GM18867 (cell line): ENCODE measurements around the gene TEAD1.

Experiments used
- ATAC-seq: cut with Tn5 transposase; IDR thresholded peaks from one replicate; pipeline ENCODE4 v1.9.1; 2021; ENCODE audit warnings: mild to moderate bottlenecking, moderate library complexity; ENCODE audit not compliant: unreplicated experiment

The TEAD1 gene

DNA sequence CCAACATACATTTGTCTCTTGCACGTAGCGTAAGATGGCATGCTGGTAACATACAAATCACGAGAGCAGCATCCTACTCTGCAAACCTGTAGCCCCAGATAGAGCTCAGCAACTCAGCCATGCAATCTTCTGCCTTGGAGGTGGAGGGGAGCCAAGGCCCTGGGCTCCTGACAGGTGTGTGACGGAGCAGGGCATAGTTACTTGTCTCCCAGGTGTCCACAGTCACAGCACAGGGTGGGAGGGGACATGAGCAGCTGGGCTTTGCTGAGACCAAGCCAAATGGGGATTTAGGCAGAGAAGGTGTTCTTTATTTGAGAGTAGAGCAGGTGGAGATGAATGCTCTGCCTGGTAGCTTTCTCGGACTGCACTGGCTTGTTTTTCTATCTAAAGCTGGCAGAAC lies 111.7 kb downstream of the TEAD1 start:
- no peak for ATAC-seq

DNA sequence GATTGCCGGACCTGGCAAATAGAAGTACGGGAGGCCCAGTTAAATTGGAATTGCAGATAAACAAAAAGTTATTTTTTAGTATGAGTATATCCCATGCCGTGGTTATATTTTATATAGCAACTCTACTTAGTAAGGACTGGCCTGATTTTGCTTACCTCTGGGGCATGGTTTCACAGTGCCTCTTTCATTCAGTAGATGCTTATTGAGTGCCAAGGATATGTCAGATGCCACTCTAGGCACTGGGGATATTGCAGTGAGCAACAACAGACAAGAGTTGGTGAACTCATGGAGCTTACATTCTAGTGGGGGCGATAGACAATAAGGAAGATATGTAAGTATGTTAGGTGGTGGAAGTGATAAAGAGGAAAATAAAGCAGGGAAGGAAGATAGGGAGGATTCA lies 112.2 kb downstream of the TEAD1 start:
- ATAC-seq: no peak

DNA sequence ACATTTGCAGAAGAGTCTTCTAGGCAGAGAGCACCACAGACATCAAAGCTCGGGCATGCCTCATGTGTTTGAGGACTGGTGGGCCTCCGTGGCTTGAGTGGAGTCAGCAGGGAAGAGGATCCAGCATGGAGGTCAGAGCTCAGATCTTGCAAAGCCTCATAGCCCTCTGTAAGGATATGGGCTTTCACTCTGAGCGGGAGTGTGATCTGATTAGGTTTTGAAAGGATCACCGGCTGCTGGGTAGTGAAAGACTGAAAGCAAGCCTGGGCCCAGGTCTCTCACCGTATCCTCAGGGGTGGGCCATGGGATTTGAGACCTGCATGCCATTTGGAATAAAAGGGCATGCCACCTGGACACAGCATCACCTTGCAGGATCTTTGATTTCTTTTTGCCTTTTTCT lies 112.7 kb downstream of the TEAD1 start:
- ATAC-seq: no peak

DNA sequence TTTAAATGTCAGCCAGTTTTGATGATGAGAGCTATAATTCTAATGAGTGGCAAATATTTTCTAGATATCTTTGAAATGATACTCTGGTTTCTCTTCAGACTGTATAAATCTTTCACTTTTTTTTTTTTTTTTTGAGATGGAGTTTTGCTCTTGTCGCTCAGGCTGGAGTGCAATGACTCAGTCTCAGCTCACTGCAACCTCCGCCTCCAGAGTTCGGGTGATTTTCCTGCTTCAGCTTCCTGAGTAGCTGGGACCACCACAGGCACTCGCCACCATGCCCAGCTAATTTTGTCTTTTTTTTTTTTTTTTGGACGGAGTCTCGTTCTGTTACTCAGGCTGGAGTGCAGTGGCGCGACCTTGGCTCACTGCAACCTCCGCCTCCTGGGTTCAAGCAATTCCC lies 113.6 kb downstream of the TEAD1 start:
- no peak for ATAC-seq

DNA sequence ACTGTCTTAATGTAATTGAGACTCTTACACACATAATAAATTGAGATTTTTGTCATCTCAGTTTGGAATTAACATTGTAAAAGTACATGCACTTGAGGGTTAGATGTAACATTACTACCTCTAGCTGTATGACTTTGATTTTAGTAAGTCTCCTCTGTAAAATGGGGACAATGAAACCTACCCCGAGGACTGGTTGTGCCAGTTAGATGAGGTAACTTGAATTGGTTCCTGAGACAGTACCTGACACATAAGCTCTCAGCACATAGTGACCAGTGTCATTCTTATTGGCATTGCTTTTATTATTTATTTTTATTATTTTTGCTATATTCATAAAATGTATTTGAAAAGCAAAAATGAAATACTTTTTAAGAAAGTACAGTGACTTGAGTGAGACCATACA lies 114.8 kb downstream of the TEAD1 start:
- ATAC-seq: no peak

DNA sequence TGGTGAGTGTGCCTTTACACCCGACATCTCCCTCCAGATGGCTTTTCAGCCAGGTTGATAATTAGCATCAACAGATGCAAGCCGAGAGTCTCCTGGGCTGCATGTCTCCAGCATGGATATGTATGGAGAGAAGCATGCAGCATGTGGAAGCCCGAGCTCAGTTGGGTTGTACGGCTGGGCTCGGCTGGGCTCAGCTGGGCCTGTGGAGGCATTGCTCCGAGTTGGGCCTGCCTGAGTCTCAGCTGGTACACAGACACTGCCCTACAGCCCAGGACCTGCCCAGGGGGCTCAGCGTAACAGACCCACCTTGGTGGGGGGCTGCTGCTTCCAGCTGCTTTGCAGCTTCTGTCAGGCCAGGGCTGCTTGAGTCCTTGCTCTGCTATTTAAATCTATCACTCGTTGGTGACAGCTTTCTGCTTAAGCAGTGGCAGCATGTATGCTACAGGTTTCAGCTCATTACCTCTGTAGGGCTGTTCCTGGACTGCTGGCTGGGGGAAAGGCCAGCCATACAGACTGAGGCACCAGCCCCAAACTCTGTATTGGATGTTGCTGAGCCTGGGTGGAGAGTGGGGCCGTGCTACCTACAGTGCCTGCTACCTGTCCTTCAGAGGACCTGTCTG lies 115.5 kb downstream of the TEAD1 start:
- no peak for ATAC-seq

DNA sequence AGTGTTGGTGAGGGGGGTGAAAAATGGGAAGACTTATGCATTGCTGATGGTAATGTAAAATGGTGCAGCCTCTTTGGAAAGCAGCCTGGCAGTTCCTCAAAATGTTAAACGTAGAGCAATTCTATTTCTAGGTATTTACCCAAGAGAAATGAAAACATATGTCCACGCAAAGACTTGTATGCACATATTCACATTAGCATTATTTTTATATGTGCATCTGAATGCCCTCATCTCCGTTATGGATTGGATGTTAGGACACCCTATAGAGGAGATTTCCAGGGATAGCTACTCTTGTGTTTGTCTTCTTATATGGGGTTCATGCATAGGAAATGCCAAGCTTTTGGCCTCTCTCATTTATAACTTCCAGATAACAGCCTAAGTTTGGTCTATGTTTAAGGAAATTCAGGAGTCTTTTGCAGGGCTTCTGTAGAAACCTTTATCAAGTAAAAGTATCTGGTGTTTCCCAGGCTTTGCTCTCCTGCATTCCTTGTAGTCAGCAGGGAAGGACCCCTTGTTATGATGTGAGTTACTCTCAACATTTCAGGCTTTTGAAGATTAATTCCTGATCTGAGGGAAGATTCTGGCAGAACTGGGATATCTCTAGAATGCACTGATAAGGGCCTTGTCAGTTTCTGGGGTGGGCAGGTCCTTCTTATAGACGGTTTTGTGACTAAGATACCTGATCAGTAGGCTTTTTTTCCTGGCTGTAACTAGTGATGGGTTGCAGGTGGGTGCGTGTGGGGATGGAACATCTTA lies 116.8 kb downstream of the TEAD1 start:
- no peak for ATAC-seq

DNA sequence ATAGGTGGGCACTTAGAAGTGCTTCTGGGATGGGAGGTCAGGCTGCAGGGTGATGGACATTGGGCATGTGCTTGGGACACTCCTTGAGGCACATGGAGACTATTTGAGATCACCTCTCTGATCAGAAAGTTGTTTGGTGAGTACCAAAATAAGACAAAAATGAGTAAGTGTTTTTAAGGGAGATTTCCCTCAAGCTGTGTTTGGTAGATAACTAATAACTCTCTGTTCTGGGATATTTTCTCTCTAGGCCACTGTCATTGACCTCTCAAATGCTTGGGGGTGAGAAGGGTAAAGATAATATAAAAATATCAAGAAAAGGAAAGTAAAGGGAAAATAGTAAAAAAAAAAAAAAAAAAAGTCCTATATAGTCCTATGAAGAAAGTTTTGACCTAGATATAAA lies 117.8 kb downstream of the TEAD1 start:
- no peak for ATAC-seq

DNA sequence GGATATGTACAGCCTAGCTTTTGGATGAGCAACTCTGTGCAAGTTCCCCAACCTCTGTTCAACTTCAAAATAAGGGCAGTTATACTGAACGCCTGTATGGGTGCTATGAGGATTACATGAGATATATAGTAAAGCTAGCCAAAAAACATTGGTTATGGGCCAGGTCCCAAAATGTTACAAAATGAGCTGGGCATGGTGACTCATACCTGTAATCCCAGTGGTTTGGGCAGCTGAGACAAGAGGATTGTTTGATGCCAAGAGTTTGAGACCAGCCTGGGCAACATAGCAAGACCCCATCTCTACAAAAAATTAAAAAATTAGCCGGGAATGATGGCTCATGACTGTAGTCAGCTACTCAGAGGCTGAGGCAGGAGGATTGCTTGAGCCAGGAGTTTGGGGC lies 118.4 kb downstream of the TEAD1 start:
- no peak for ATAC-seq

DNA sequence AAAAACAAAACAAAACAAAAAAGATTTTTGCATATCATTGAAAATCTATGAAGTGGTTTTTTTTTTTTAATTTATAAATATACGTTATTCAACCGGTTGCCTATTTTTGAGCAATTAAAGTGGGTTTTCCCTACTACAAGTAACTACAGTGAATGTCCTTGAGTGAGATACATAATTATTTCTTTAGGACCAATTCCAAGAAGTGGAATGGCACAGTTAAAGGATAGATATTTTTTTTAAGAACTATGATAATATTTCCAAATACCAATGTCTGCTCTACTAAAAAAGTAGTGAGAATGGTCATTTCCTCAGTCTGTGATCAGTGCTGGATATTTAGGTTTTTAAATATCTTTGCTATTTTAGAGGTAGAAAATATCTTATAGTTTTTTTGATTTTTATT lies 118.8 kb downstream of the TEAD1 start:
- ATAC-seq: no peak

DNA sequence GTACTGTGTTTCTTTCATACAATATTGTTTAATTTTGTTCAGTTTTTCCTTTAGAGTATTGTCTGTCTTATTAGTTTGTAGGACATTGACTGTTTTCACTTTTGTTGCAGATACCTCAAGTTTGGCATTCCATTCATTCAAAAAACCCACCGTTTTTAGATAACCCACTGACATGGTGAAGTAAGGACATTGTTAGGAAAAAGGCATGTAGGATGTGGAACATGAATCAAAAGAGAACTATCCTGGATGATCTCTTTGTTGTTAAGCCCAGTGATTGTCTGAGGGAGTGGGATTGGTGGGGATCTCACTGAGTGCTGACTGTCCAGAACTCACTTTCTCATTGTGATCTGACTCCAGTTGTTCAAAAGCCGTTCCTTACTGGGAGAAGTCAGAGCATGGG lies 119.3 kb downstream of the TEAD1 start:
- ATAC-seq: no peak

DNA sequence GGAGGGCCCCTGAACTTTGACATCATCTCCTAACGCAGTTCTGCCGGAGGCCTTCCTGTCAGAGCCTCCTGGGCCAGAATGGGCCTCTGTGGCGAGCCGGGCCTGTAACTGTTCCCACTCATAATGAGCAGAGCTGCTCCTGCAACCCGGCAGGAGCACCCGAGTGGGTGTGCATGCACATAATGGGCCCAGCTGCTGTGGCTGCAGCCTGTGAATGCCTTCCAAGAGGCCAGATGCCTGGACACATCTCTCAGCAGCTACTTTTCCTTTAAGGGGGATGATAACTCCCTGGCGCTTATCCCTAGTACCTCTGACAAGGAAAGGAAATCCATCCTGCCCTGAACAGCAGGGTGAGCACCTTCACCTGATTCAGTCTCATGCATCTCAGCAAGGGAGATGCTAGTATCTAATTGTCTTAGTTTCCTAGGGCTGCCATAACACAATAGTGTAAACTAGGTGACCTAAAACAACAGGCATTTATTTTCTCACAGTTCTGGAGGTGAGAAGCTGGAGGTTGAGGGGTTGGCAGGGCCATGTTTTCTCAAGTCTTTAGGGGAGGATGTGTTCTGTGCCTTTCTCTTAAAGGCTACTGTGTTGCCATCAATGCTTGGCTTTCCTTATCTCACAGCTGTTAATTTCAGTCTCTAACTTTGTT lies 120.5 kb downstream of the TEAD1 start:
- ATAC-seq: no peak

DNA sequence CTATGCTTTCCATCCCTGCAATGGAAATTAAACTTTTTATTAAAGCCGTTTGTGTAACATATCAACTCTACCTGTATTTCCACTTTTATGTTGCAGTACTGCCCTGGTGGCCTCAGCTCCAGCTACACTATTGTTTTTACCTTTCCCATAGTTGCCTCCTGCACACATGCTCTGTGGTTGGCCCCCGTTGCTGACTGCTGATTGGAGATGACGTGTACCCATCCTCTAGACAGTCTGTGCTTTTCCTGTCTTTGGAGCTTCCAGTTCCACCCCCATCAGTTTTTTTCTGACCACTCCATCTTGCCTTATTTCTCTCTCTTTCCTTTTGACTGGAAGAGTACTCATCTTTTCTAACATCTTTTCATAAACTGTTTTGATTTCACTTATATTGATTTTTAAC lies 123.8 kb downstream of the TEAD1 start:
- ATAC-seq: no peak

DNA sequence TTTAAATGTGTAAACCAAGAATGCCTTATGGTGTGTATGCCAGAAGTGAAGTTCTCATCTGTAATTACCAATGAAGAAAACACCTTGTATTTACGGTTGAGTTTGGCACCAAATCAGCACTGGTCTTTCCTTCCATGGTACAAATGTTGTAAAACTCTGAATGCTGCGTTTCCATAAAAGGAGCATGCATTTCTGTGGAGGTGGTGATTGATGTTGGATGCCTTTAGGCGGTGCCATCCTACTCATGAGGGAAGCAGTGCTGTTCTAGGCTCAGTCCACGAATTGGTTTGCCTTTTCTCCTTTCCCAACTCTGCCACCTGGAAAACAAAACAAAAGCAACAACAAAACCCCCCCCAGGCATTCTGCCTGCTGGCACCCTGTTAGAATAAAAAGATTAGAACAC lies 124.4 kb downstream of the TEAD1 start:
- no peak for ATAC-seq

DNA sequence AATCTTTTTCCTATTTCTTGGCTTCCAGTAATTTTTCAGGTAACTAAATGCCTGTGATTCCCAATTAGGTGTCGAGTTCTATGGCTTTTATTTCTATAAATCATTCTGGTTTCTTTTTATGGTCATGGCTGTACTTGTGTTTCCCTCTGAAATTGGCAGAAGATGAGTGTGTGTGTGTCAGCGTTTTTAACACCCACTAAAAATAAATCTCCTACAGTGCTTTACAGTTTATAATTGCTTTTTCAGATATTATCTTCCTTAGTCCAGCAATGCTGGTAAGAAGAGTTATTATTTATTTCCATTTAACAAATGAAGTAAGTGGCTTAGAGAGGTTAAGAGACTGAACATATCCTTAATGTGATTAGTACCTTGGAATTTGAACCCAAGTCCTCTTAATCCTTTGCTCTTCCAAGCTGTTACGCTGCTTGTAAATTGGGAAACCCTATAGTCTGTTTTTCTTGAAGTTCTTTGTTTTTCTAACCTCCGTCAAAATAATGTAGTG lies 125.2 kb downstream of the TEAD1 start:
- no peak for ATAC-seq

DNA sequence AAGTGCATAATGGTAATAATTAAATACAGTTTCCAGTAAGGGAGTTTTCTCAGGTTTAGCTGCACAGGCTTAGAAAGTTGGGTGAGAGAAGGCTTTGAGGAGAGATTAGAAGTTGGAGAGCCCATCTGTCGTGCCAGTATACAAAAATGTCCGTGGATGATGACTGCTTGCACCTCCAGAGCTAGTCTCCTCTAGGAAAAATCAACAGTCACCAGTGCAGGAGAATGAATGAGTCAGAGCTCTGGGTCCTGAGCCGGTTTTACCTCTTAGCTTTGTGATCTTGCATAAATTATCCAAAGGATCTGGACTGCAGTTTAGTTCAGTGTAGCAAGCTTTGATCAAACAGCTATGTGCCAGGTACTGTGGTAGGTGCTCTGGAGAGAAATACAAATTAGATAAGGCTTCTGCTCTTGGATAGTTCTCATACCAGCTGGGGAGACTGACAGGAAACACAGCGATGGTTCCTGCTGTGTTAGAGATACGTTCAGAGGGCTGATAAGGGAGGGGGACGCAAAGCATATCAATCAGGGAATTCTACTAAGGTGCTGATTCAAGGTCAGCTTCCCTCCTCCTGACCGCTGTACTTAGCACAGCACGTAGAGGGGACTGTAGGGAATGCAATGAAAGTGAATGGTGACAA lies 125.9 kb downstream of the TEAD1 start:
- no peak for ATAC-seq

DNA sequence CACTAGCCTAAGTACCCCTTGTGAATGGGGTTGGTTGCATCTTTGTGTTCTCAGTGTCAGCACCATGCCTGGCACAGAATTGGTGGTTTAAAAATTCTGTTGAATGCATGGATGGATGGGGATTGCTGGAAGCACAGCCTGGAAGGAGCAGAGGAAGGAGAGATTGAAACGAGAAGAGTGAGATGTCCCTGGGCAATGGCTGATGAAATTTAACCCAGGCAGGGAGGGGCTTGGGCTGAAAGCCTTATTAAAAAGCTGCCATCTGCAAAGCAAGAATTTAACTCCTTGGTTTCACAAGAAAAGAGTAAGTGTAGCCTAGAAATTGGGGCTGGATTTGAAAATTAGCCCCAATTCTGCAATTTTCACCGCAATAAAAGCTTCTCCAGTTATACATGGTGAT lies 126.7 kb downstream of the TEAD1 start:
- no peak for ATAC-seq

DNA sequence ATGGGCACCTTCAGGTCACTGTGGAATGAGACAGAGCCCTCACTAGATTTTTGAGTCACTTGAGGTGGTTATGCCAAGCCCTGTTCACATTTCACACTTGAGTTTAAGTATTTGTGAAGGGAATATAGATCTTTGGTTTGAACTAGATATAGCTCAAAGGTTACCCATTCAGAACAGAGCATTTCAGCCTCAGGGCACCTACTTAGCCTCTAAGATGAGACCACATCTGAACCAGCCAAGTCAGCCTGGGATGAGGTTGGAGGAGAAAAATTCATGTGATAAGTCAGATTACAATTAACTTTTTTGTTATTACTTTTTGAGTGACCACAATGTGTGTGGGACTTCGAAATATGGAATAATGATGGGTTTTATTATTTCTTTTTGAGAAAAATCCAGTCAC lies 127.8 kb downstream of the TEAD1 start:
- ATAC-seq: no peak

DNA sequence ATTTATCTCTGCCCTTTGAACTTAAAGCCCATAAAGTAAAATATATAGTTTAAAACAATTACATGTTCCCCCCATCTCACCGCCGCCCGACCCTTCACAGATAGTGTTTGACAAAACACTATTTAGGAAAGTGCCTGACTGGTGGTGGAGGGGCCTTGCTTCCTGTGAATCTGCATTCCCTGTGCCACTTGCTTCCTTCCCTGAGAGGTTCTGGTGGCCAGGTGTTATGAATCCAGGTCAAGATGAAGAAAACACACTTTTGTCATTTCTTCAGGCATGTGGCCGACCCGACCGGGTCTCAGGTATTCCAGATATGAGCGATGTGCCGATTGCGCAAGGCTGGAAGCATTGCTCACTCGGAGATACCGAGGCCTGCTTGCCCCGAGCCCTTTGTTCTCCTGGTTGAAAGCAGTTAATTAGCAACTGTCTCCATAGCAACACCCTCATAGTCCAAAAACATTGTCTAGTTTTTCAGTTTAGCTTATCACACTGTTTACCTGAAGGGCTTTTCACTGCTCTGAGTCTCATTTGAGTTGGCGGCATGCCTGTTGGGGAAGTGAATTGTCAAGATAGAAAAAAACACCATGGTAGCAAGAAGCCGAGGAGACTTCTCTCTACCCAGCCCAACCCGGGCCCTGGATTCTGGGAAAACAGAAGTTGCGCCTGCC lies 128.3 kb downstream of the TEAD1 start:
- ATAC-seq: no peak

DNA sequence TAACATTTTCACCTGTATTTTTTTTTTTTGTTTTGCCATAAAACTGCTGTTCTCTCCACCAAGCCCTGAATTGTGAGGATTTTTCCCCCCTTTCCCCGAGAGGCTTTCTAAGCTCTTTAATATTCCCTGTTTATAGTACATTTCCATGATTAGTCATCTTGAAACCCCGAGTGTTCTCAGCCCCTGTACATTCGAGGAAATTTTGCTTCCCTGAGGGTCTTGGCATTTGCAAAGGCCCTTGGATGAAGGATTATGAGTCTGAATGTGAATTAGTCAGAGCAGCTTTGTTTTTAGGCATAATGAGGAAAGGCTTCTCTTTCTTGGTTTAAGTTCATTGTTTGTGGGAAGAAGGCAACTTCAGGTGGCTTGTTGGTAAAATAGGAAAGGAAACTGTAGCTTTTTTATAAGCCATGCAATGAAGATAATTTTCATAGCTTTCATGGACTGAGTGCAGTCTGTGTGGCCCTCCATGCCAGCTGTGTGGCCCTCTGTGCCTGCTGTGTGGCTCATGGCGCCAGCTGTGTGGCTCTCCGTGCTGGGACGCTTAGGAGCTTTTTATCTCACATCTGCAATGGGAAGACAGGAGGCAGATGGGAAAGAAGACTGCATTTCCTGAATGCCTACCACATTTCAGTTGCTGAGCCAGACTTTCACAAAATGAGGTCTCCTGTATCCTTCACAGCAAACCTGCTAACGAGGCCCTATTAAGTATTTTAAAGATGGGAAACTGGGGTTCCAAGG lies 129.0 kb downstream of the TEAD1 start:
- no peak for ATAC-seq
